BLaER1 treated with 17β-estradiol and CSF1 and Interleukin-3, amounts not matched to agents 10 nM and 100 nM (cell line): ENCODE results near the gene B3GALT6.

Experiments
- H3K27ac ChIP-seq, 11 experiments: shearing (Covaris generic); formaldehyde crosslinking; 2 replicates each; pipeline ENCODE4 v1.8.1; 2022
- H3K27me3 ChIP-seq, 11 experiments: shearing (Covaris generic); formaldehyde crosslinking; 2 replicates each; pipeline ENCODE4 v1.8.1; 2022
- H3K36me3 ChIP-seq, 11 experiments: shearing (Covaris generic); formaldehyde crosslinking; 2 replicates each; pipeline ENCODE4 v1.8.1; 2022
- H3K4me1 ChIP-seq, 10 experiments: shearing (Covaris generic); formaldehyde crosslinking; 2 replicates each; pipeline ENCODE4 v1.8.1; 2022
- H3K4me2 ChIP-seq, 11 experiments: shearing (Covaris generic); formaldehyde crosslinking; 2 replicates each; pipeline ENCODE4 v1.8.1; 2022
- H3K4me3 ChIP-seq, 10 experiments: shearing (Covaris generic); formaldehyde crosslinking; 2 replicates each; pipeline ENCODE4 v1.8.1; 2022
- H3K9ac ChIP-seq, 11 experiments: shearing (Covaris generic); formaldehyde crosslinking; 2 replicates each; pipeline ENCODE4 v1.8.1; 2022
- H3K9me3 ChIP-seq, 11 experiments: shearing (Covaris generic); formaldehyde crosslinking; replicated peaks in 1 of 11; 2 replicates each; pipeline ENCODE4 v1.8.1; 2022
- H4K20me1 ChIP-seq, 11 experiments: shearing (Covaris generic); formaldehyde crosslinking; 2 replicates each; pipeline ENCODE4 v1.8.1; 2022
- Cebpa-rat ChIP-seq, 11 experiments: shearing (Covaris generic); IDR thresholded peaks; 2 replicates each; pipeline ENCODE4 v1.8.1; 2022

The B3GALT6 gene

GRCh38 chr1:1280782-1281481 lies 48.9 kb downstream of the B3GALT6 start:
- Histone ChIP-seq H3K27me3 (no peaks in the 10 kb centered on the region), H3K9me3 (no peaks in the 10 kb centered on the region), H3K4me1 (peaks cover 0 to 14% (median 2%) of the 10 kb centered on the region in 10 experiments; a peak in 5 of 20 replicates), H3K9ac (no peak overlapping the region), H3K4me3 (no peak overlapping the region), H3K4me2 (no peak overlapping the region), H3K36me3 (no peaks in the 10 kb centered on the region), H3K27ac (no peak overlapping the region), H4K20me1 (peaks cover 0 to 25% (median 0%) of the 10 kb centered on the region in 11 experiments; a peak in 2 of 22 replicates)
- TF ChIP-seq Cebpa-rat (IDR thresholded peaks at IDR 0.05): no peak

GRCh38 chr1:1281533-1282321 lies 49.7 kb downstream of the B3GALT6 start:
- H3K4me3 ChIP-seq: no peak overlapping the region
- H3K27me3 ChIP-seq: no peaks in the 10 kb centered on the region
- no peaks in the 10 kb centered on the region for H3K9me3 ChIP-seq
- no peak overlapping the region for H3K27ac ChIP-seq
- TF ChIP-seq Cebpa-rat (IDR thresholded peaks at IDR 0.05): no peak
- peaks cover 0 to 15% (median 2%) of the 10 kb centered on the region in 10 experiments; a peak in 5 of 20 replicates for H3K4me1 ChIP-seq
- 0 out of 22 replicates have a peak overlapping the region, but pooled peaks of 1 of the 11 experiments have one; percentile 9 for H3K9ac ChIP-seq
- H3K4me2 ChIP-seq: no peak overlapping the region
- H4K20me1 ChIP-seq: peaks cover 0 to 33% (median 0%) of the 10 kb centered on the region in 11 experiments; a peak in 2 of 22 replicates
- no peaks in the 10 kb centered on the region for H3K36me3 ChIP-seq

- H3K36me3 ChIP-seq: no peaks in the 10 kb centered on the region
- TF ChIP-seq Cebpa-rat (IDR thresholded peaks at IDR 0.05): no peak
- H3K27ac ChIP-seq: no peak overlapping the region
- H3K4me2 ChIP-seq: no peak overlapping the region
- peaks cover 0 to 39% (median 0%) of the 10 kb centered on the region in 11 experiments; a peak in 2 of 22 replicates for H4K20me1 ChIP-seq
- H3K4me1 ChIP-seq: peaks cover 0 to 15% (median 2%) of the 10 kb centered on the region in 10 experiments; a peak in 5 of 20 replicates
- H3K27me3 ChIP-seq: no peaks in the 10 kb centered on the region
- no peak overlapping the region for H3K4me3 ChIP-seq
- no peak overlapping the region for H3K9ac ChIP-seq
- no peaks in the 10 kb centered on the region for H3K9me3 ChIP-seq
These were observed 51.0 kb downstream of the B3GALT6 start for GRCh38 chr1:1282998-1283397.

- Histone ChIP-seq H3K4me2 (peak overlapping the region in 1 of 11 experiments; percentile 15; a peak in 2 of 22 replicates), H3K27me3 (no peaks in the 10 kb centered on the region), H3K27ac (no peak overlapping the region), H4K20me1 (peaks cover 0 to 39% (median 0%) of the 10 kb centered on the region in 11 experiments; a peak in 2 of 22 replicates), H3K9me3 (no peaks in the 10 kb centered on the region), H3K9ac (no peak overlapping the region), H3K4me3 (no peak overlapping the region), H3K36me3 (no peaks in the 10 kb centered on the region), H3K4me1 (peaks cover 0 to 15% (median 2%) of the 10 kb centered on the region in 10 experiments; a peak in 5 of 20 replicates)
- no peak for TF ChIP-seq Cebpa-rat (IDR thresholded peaks at IDR 0.05)
These were observed 51.8 kb downstream of the B3GALT6 start for GRCh38 chr1:1283821-1284220.
